ENCODE measurements around the gene TNRC6C. TPM values are rescaled to one million over a fixed set of nuclear protein-coding genes. Genes with fewer than 3 reads are reported as not detected.

TNRC6C gene
- total and polyA plus RNA-seq, 7 donors, result 0.92 to 22.1 (median 6.3) TPM

DNA sequence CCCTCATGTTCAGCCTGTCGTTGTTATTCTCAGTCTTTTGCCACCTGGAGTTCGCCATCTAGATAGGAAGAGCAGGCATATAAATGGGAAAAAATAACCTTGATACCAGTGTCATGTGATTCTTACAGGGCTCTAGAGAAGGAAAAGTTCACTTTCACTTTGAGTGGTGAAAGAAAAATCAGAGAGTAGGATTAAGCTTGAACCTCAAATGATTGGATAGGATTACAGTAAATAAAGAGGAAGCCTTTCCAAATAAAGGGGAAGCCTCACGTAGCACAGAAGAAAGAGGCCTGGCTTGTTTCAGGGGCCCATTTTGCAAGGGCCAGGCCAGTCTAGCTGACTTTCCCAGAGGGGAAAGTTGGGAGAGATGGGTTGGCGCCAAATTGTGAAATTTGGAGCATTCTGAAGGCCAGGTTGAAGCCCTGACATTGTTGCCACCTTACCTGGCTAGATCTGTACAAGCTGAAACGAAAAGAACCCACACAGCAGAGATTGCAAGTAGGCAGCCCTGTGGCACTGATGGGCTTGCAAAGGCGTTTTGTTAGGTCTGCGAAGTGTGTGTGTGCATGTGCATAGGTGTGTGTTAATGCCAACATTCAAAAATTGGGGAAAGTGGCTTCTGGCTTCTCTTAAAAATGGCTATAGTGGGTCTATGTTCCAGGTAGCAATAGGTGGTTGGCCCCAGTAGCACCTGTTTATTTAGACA lies 131.2 kb downstream of the TNRC6C start:
- no peak for TF ChIP-seq POLR2AphosphoS5 (IDR thresholded peaks at IDR 0.05)
- no peak for TF ChIP-seq POLR2A (IDR thresholded peaks at IDR 0.05)
- no peak for TF ChIP-seq EP300 (IDR thresholded peaks at IDR 0.05)
- TF ChIP-seq CTCF (IDR thresholded peaks at IDR 0.05), result no peak
- H3K9me3 ChIP-seq, result no peaks in the 10 kb centered on the region
- DNase-seq, result no peak
- peaks cover 25 to 98% (median 63%) of the 10 kb centered on the region in 4 donors for H3K36me3 ChIP-seq
- intact Hi-C loops (cut with DNase I), result no loop called here
- no peaks in the 10 kb centered on the region for H3K27me3 ChIP-seq
- no peaks in the 10 kb centered on the region for H3K4me1 ChIP-seq
- H3K27ac ChIP-seq, result no peak overlapping the region
- WGBS, 2 donors, result 77 to 82% methylated on average over 7 of the region's 7 CpGs
- H3K4me3 ChIP-seq, result no peak overlapping the region

- no peaks in the 10 kb centered on the region for H3K27me3 ChIP-seq
- peak; percentile 47 for DNase-seq
- no peak for TF ChIP-seq POLR2AphosphoS5 (IDR thresholded peaks at IDR 0.05)
- TF ChIP-seq CTCF (IDR thresholded peaks at IDR 0.05), result no peak
- TF ChIP-seq POLR2A (IDR thresholded peaks at IDR 0.05), result no peak
- no peak for TF ChIP-seq EP300 (IDR thresholded peaks at IDR 0.05)
- peaks cover 35 to 99% (median 75%) of the 10 kb centered on the region in 4 donors for H3K36me3 ChIP-seq
- intact Hi-C loops (cut with DNase I), result no loop called here
- WGBS, 2 donors, result 91 to 92% methylated on average over 6 of the region's 6 CpGs
- H3K27ac ChIP-seq, result no peak overlapping the region
- no peaks in the 10 kb centered on the region for H3K4me1 ChIP-seq
- H3K4me3 ChIP-seq, result no peak overlapping the region
- no peaks in the 10 kb centered on the region for H3K9me3 ChIP-seq
Observed at GRCh38 chr17:78092794-78093324, 134.4 kb downstream of the TNRC6C start.

DNA sequence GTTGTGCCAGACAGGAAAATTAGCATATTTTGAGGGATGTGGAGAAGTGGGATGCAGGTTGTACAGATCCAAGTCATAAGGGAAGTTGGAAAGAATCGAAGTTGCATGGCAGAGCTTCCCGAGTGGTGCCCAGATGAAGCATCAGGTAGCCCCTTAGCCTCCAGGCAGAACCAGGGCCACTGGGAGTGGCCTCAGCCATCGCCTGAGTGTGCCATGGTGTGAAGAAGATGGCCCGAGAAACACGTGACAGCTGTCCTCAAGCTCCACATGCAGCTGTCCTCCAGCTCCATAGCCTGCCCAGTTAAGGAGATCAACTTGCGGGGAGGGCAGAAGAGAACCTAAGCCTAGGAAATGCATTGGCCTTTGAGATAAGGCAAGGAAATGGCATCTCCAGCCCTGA lies 136.5 kb downstream of the TNRC6C start:
- Histone ChIP-seq H3K27me3 (no peaks in the 10 kb centered on the region), H3K4me1 (no peaks in the 10 kb centered on the region), H3K9me3 (no peaks in the 10 kb centered on the region), H3K4me3 (no peak overlapping the region), H3K36me3 (peaks cover 44 to 100% (median 79%) of the 10 kb centered on the region in 4 donors), H3K27ac (no peak overlapping the region)
- TF ChIP-seq CTCF (IDR thresholded peaks at IDR 0.05) (no peak), EP300 (IDR thresholded peaks at IDR 0.05) (no peak), POLR2A (IDR thresholded peaks at IDR 0.05) (no peak), POLR2AphosphoS5 (IDR thresholded peaks at IDR 0.05) (no peak)
- DNase-seq, result no peak
- WGBS, 2 donors, result 94 to 96% methylated on average over 6 of the region's 6 CpGs
- intact Hi-C loops (cut with DNase I), result no loop called here

- no peaks in the 10 kb centered on the region for H3K4me1 ChIP-seq
- H3K4me3 ChIP-seq, result no peak overlapping the region
- TF ChIP-seq CTCF (IDR thresholded peaks at IDR 0.05) (no peak), POLR2AphosphoS5 (IDR thresholded peaks at IDR 0.05) (no peak), EP300 (IDR thresholded peaks at IDR 0.05) (no peak), POLR2A (IDR thresholded peaks at IDR 0.05) (no peak)
- intact Hi-C loops (cut with DNase I), result no loop called here
- H3K9me3 ChIP-seq, result no peaks in the 10 kb centered on the region
- H3K27me3 ChIP-seq, result no peaks in the 10 kb centered on the region
- H3K27ac ChIP-seq, result no peak overlapping the region
- H3K36me3 ChIP-seq, result peaks cover 44 to 96% (median 74%) of the 10 kb centered on the region in 4 donors
- 94 to 95% methylated on average over 9 of the region's 9 CpGs for WGBS, 2 donors
- DNase-seq, result peak; percentile 38
Observed at GRCh38 chr17:78096093-78096492, 137.6 kb downstream of the TNRC6C start.

Measured in sigmoid colon (tissue), 7 donors.